Muscle of leg (tissue), 11 donors: ENCODE results near the gene CEP162. TPM values are rescaled to one million over a fixed set of nuclear protein-coding genes. Genes with fewer than 3 reads are reported as not detected.
"Not testable (repeated sequence)": the region's sequence is repeated elsewhere in the genome, so short reads cannot be mapped to it uniquely, and the experiment has no call there.

Source experiments
- DNase-seq: peaks from one replicate; pipeline ENCODE4 v3.0.0; 2013
- H3K27ac ChIP-seq: one replicate; pipeline ENCODE4 v1.5.1; 2013; ENCODE audit warnings: mild to moderate bottlenecking, low read length, control low read depth
- H3K27me3 ChIP-seq: one replicate; pipeline ENCODE4 v1.6.1; 2013; ENCODE audit warnings: low read length; ENCODE audit not compliant: control insufficient read depth, insufficient read depth
- H3K36me3 ChIP-seq: one replicate; pipeline ENCODE4 v1.6.1; 2013; ENCODE audit warnings: low read length; ENCODE audit not compliant: control insufficient read depth, insufficient read depth
- H3K4me1 ChIP-seq: one replicate; pipeline ENCODE4 v1.6.1; 2013; ENCODE audit warnings: low read length; ENCODE audit not compliant: control insufficient read depth, insufficient read depth
- H3K4me3 ChIP-seq: one replicate; pipeline ENCODE4 v1.5.1; 2013; ENCODE audit warnings: low read length, control low read depth
- H3K9me3 ChIP-seq: replicated peaks from 2 replicates; pipeline ENCODE4 v1.6.1; 2013; ENCODE audit warnings: low read depth, low read length; ENCODE audit not compliant: control insufficient read depth
- WGBS: methylation state at CpG from one replicate; pipeline ENCODE4 v1.1.5; 2013; ENCODE audit warnings: missing lambda C conversion rate; ENCODE audit not compliant: insufficient coverage; 5-methylcytosine and 5-hydroxymethylcytosine counted together
- polyA plus RNA-seq, 8 donors: library from polyadenylated mRNA; unstranded; fragments of 120-200 nt; gene quantifications; one replicate each; pipeline versions ENCODE4 v1.2.1 to v1.2.3, GENCODE V29; 2013; ENCODE audit warnings: inconsistent platforms in 1 of 8, low replicate concordance in 1 of 8; ENCODE audit not compliant: insufficient read length in 8 of 8, insufficient read depth in 1 of 8
- total RNA-seq: library from RNA; stranded (reverse); fragments of 120-200 nt; gene quantifications from one replicate; pipeline ENCODE4 v1.2.4, GENCODE V29; 2013

CEP162 gene
- total and polyA plus RNA-seq, 9 donors: 5.0 to 8.1 (median 6.9) TPM

DNA sequence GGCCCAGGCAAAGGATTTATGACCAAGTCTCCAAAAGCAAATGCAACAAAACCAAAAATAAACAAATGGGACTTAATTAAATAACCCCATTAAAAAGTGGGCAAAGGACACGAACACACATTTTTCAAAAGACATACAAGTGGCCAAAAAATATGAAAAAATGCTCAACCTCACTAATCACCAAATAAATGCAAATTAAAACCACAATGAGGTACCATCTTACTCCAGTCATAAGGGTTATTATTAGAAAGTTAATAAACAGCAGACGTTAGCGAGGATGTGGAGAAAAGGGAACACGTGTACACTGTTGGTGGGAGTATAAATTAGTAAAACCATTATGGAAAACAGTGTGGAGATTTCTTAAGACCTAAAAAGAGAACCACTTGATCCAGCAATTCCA is 71.1 kb downstream of the CEP162 start:
- WGBS: no CpG with 5 or more reads among the region's 4 CpGs

DNA sequence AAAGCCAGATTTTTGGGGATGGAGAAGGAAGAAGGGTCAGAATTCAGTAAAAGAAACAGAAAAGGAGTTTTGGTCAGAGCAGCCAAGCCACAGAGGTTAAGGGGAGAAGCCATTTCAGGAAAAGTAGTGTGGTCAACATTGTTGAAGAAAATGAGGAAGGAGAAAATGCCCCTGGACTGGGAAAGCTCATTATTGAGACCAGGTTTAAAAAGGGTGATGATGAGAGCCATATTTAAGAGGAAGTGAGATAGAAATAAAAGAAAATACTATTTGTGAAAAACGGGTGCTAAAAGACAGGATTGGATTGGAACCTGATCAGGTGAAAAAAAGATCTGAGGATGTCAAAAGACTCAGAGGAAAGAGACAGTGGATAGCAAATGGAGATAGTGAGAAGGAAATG is 75.8 kb downstream of the CEP162 start:
- no peak for DNase-seq
- 100% methylated on average over 1 of the region's 1 CpG for WGBS
- no peaks in the 10 kb centered on the region for H3K4me1 ChIP-seq
- no peaks in the 10 kb centered on the region for H3K27me3 ChIP-seq
- H3K9me3 ChIP-seq: no peaks in the 10 kb centered on the region
- H3K4me3 ChIP-seq: no peak overlapping the region
- no peak overlapping the region for H3K27ac ChIP-seq
- peaks cover 6% of the 10 kb centered on the region for H3K36me3 ChIP-seq

More for the DNA sequence above, 71.1 kb downstream of the CEP162 start:
- DNase-seq: no peak
- peaks cover 6% of the 10 kb centered on the region for H3K36me3 ChIP-seq
- no peak overlapping the region for H3K4me3 ChIP-seq
- H3K9me3 ChIP-seq: no peaks in the 10 kb centered on the region
- H3K27me3 ChIP-seq: no peaks in the 10 kb centered on the region
- no peaks in the 10 kb centered on the region for H3K4me1 ChIP-seq
- no peak overlapping the region for H3K27ac ChIP-seq

DNA sequence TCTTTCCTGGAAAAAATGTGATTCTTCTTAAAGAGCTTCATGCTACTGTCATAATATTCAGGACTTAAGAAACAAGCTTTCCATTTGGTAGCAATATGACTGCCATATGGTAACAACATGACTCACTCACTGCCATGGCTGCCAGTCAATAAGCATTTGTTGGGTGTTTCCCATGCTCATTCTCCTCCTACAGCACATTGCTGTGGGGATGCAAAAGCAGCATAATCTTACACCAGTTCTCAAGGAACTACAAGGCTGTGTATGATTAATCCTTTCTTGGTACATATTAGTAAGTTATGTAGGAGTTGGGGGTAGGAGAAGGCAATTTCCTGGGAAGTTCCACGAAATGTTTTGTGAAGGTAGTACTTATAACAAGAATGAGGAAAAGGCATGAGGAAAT is 76.7 kb downstream of the CEP162 start:
- WGBS: 88% methylated on average over 1 of the region's 1 CpG
- Histone ChIP-seq H3K4me3 (no peak overlapping the region), H3K4me1 (no peaks in the 10 kb centered on the region), H3K27ac (no peak overlapping the region), H3K36me3 (peaks cover 6% of the 10 kb centered on the region), H3K27me3 (no peaks in the 10 kb centered on the region), H3K9me3 (no peaks in the 10 kb centered on the region)
- peak; percentile 14 for DNase-seq

DNA sequence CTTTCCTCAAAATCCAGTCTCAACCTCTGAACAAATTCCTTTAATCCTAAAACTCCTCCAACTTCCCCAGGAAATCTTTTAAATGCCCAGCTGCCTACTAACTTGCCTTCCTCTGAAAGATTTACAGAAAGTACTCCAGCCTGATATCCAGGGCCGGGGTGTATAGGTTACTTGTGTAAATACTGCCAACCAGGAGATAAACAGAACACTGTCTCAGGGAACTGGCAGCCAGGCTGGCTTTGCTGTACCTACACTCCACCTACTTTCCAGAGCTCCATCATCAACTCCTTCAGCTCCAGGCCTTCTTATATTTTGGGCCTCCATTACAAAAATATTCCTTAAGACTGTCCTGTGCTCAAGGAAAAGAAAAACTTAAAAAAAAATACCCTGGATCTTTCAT is 85.9 kb downstream of the CEP162 start:
- Histone ChIP-seq H3K27ac (no peak overlapping the region), H3K27me3 (no peaks in the 10 kb centered on the region), H3K4me1 (peaks cover 5% of the 10 kb centered on the region), H3K9me3 (no peaks in the 10 kb centered on the region), H3K4me3 (no peak overlapping the region), H3K36me3 (peaks cover 2% of the 10 kb centered on the region)
- WGBS: no CpG with 5 or more reads among the region's 1 CpG
- no peak for DNase-seq

DNA sequence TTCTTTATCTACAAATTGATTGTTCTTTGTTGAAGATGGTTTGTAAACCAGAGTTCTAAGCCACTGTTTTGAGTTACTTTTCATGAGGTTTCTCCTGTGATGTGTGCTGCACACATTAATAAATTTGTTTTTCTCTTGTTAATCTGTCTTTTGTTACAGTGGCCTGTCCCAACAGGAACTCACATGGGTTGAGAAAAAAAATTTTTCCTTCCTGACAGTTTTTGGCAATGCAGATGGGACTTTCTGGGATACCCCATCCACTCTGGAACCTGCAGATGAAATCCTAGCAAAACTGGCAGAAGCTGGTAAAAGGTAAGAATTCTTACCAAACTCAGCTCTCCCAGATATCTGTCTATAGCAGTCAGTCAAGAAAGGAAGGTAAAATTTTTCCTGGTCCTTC is 88.1 kb downstream of the CEP162 start:
- Histone ChIP-seq H3K9me3 (no peaks in the 10 kb centered on the region), H3K4me1 (peaks cover 7% of the 10 kb centered on the region), H3K36me3 (peaks cover 2% of the 10 kb centered on the region), H3K4me3 (no peak overlapping the region), H3K27ac (no peak overlapping the region), H3K27me3 (no peaks in the 10 kb centered on the region)
- no peak for DNase-seq

DNA sequence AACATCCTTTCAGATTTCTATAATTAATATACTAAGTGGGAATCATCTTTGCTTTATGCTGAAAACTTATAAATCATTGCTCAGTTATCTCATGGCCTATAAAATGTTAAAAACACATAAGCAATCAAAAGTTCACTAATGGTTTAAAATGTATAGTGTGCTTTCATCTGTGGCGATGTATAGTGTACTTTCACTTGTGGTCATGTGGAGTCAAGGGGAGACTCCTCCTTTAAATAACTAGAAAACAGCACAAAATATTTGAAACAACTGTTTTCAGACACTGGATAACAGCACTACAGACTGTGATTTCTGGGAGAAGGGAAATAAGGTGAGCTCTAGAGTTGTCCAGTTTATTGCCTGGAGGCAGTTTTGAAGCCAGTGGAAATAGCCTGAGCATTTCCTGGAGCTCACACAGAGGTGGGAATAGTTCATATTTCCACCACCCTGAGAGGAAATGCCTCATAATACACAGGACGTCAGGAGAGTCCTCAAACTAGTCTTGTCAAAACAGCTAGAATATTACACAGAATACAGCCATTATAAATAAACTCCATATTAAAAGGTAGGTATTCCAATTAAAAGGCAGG is 89.4 kb downstream of the CEP162 start:
- peak; percentile 13 for DNase-seq
- peaks cover 4% of the 10 kb centered on the region for H3K36me3 ChIP-seq
- peaks cover 7% of the 10 kb centered on the region for H3K9me3 ChIP-seq
- H3K4me3 ChIP-seq: no peak overlapping the region
- H3K4me1 ChIP-seq: peaks cover 7% of the 10 kb centered on the region
- no peak overlapping the region for H3K27ac ChIP-seq
- no CpG with 5 or more reads among the region's 2 CpGs for WGBS
- H3K27me3 ChIP-seq: no peaks in the 10 kb centered on the region

DNA sequence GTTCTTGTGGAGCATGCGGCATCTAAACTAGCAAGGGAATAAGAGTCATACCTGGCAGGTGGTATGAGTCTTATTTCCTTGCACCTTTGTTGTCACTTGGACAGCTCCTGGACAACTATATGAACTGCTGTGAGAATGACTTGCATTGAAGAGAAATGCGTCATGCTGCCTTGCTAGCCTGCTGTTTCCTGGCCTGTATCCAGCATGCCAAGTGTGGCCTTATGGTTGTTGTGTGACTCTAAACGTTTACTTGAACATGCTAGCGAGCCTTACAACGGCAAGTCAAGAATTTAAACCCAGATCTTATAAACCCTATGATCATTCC is 90.4 kb downstream of the CEP162 start:
- Histone ChIP-seq H3K4me3 (no peak overlapping the region), H3K4me1 (peaks cover 7% of the 10 kb centered on the region), H3K27me3 (no peaks in the 10 kb centered on the region), H3K36me3 (peaks cover 4% of the 10 kb centered on the region), H3K9me3 (peaks cover 7% of the 10 kb centered on the region), H3K27ac (no peak overlapping the region)
- WGBS: 83% methylated on average over 2 of the region's 5 CpGs
- peak; percentile 48 for DNase-seq

DNA sequence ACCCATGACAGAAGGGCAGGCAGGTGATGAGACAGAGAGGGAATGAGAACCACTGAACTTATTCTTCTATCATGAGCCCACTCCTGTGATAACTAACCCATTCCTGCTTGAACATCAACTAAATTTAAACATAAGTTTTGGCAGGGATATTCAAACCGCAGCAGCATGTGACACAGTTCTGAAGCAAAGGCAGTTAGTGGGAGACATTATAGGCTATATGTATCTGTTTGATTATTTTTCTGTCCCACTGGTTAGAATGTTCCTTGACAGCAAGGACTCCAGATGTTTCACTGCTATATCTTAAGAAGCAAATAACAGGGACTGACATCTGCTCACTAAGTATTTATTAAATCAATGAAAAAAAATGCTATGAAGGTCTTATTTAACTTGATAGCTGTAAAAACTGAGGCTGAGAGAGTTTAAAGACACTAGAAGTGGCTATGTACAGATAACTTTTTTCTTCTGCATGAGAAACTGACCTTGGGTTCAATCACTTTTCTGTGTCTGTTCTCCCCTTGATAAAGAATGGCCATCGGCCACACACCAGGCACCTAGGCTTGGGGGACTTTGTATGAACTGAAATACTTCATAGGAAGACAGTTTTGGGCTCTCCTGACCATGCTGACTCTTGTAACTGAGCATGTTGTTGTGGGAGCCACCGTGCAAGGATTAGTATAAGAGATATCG is 90.9 kb downstream of the CEP162 start:
- WGBS: 95% methylated on average over 2 of the region's 4 CpGs
- H3K27ac ChIP-seq: no peak overlapping the region
- peaks cover 7% of the 10 kb centered on the region for H3K4me1 ChIP-seq
- no peak for DNase-seq
- no peaks in the 10 kb centered on the region for H3K27me3 ChIP-seq
- peaks cover 7% of the 10 kb centered on the region for H3K9me3 ChIP-seq
- no peak overlapping the region for H3K4me3 ChIP-seq
- peaks cover 4% of the 10 kb centered on the region for H3K36me3 ChIP-seq

DNA sequence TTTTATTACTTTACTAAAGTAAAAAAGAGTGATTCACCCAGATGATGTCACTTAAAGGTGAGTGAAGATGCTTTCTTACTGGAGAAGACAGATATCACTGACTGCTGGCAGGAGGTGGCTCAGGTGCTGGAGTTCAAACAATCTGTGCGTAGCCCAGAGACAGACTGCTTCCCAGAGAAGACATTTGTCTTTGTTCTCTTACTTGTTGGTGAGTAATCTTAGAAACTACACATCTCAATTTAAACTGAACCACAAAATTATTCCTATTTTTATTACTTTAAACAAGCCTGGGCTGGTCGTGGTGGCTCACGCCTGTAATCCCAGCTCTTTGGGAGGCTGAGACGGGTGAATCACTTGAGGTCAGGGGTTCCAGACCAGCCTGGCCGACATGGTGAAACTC is 92.2 kb downstream of the CEP162 start:
- no peaks in the 10 kb centered on the region for H3K27me3 ChIP-seq
- WGBS: 100% methylated on average over 3 of the region's 5 CpGs
- DNase-seq: no peak
- peaks cover 3% of the 10 kb centered on the region for H3K36me3 ChIP-seq
- H3K4me1 ChIP-seq: peaks cover 7% of the 10 kb centered on the region
- no peak overlapping the region for H3K4me3 ChIP-seq
- H3K27ac ChIP-seq: no peak overlapping the region
- H3K9me3 ChIP-seq: peaks cover 7% of the 10 kb centered on the region

DNA sequence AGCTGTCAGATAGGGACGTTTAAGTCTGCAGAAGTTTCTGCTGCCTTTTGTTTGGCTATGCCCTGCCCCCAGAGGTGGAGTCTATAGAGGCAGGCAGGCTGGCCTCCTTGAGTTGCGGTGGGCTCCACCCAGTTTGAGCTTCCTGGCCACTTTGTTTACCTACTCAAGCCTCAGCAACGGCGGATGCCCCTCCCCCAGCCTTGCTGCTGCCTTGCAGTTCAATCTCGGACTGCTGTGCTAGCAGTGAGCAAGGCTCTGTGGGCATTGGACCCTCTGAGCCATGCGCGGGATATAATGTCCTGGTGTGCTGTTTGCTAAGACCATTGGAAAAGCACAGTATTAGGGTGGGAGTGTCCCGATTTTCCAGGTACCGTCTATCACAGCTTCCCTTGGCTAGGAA is 94.1 kb downstream of the CEP162 start:
- not testable (repeated sequence) for H3K27me3 ChIP-seq, DNase-seq, H3K9me3 ChIP-seq, H3K36me3 ChIP-seq, H3K4me1 ChIP-seq, H3K4me3 ChIP-seq, H3K27ac ChIP-seq
- 98% methylated on average over 8 of the region's 9 CpGs for WGBS

DNA sequence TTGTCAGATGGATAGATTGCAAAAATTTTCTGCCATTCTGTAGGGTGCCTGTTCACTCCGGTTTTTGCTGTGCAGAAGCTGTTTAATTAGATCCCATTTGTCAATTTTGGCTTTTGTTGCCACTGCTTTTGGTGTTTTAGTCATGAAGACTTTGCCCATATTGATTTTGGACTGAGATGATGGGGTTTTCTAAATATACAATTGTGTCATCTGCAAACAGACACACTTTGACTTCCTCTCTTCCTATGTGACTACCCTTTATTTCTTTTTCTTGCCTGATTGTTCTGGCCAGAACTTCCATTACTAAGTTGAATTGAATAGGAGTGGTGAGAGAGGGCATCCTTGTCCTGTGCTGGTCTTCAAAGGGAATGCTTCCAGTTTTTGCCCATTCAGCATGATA is 97.9 kb downstream of the CEP162 start:
- WGBS: 100% methylated on average over 1 of the region's 1 CpG
- not testable (repeated sequence) for H3K36me3 ChIP-seq, DNase-seq, H3K4me1 ChIP-seq, H3K4me3 ChIP-seq, H3K9me3 ChIP-seq, H3K27ac ChIP-seq, H3K27me3 ChIP-seq
